HG02759 (cell line): ENCODE measurements around the gene FERMT1.

Experiments
- ATAC-seq: cut with Tn5 transposase; IDR thresholded peaks from one replicate; pipeline ENCODE4 v1.9.1; 2021; ENCODE audit warnings: mild to moderate bottlenecking, moderate library complexity; ENCODE audit not compliant: unreplicated experiment

The FERMT1 gene, protein sequence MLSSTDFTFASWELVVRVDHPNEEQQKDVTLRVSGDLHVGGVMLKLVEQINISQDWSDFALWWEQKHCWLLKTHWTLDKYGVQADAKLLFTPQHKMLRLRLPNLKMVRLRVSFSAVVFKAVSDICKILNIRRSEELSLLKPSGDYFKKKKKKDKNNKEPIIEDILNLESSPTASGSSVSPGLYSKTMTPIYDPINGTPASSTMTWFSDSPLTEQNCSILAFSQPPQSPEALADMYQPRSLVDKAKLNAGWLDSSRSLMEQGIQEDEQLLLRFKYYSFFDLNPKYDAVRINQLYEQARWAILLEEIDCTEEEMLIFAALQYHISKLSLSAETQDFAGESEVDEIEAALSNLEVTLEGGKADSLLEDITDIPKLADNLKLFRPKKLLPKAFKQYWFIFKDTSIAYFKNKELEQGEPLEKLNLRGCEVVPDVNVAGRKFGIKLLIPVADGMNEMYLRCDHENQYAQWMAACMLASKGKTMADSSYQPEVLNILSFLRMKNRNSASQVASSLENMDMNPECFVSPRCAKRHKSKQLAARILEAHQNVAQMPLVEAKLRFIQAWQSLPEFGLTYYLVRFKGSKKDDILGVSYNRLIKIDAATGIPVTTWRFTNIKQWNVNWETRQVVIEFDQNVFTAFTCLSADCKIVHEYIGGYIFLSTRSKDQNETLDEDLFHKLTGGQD

DNA sequence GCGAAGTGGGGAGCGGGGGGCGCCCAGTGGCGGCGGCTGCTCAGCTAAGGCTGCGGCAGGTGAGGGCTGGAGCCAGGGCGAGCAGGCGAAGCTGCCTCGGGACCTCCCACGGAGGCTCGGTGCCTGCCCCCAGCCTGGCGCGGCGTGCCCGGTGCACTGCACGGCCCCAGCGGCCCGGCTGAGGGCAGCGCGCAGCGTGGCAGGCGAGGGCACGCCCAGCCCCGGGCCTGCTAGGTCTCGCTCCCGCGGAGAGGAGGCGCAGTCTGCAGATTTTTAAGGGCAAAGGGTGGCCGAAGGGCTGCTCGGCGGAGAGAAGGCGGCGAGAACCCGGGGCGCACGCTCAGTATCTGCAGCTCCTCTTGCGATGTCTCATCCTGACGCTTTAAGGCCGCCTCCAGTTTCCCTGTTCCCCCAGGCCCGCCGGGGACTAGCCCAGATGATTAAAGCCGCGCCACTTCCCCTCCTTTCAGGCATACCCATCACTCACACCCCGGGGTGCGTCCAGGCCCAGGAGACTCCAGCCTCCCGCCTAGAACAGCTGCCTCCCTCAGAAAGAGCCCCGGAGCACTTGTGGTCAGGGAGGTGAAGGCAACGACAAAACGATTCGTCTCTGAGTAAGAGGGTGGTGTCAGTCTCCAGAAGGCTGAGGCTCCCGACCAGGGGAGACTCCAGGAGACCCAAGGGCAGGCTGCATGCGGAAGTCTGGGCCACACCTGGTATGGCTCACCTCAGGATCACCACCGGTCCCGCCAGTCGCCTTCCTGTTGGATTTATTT, at the start of gene FERMT1:
TSS of gene FERMT1 (minus strand) at position 158 of the 776 bp plus-strand sequence. CDS start 3,476 bp downstream, outside the sequence.
- peak; percentile 75 for ATAC-seq

DNA sequence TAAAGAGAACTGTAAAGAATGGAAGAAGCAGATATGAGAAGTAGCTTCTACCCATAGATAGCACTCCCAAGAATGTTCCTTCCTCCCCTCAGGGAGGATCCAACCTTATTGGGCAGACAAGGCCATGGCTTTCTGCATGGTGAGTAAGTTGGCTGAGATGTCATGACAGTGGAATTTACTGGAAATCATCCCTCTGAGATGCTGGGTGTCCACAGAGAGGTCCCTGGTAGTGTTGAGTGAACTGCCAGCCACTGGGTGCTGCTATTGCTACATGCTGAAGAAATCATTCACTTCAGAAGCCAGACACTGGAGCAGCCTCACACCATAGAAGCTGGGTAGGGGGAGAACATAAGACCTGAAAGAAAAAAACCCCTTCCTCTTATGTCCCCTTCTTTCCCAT, 46.4 kb upstream of the FERMT1 start:
- no peak for ATAC-seq

DNA sequence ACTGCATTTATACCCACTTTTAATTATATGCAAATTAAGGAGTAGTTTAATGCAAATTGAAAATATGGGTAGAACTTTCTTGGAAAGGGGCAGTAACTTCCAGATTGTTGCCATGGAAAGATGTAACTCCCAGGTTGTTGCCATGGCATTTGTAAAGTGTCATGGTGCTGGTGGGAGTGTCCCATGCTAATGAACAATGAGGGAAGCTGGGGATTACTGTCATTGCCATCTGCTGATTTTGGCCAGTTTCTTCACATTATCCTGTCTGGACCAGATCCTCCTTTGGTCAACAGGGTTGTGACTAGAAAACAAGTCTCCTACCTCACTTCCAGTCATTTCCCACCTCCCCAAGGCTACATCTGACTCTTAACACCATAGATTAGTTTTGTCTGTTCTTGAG, 45.4 kb upstream of the FERMT1 start:
- ATAC-seq, result no peak

DNA sequence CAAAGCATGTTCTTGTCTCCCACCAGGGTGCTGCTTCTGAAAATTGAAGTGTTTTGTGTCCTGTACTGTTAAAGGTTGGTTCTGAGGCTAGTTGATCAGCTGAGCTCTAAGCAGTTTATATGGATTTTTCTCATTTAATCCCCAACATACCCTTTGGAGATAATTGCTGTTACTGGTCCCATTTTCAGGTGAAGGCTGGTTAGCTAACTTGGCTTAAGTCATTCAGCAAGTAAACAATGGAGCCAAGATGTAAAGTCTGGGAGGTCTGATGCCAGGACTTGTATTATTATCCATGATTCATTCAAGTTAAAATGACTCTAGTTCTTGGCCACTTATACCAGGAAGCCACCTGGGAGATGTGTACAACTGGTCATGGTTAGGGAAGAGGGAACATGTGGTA, 42.5 kb upstream of the FERMT1 start:
- no peak for ATAC-seq

DNA sequence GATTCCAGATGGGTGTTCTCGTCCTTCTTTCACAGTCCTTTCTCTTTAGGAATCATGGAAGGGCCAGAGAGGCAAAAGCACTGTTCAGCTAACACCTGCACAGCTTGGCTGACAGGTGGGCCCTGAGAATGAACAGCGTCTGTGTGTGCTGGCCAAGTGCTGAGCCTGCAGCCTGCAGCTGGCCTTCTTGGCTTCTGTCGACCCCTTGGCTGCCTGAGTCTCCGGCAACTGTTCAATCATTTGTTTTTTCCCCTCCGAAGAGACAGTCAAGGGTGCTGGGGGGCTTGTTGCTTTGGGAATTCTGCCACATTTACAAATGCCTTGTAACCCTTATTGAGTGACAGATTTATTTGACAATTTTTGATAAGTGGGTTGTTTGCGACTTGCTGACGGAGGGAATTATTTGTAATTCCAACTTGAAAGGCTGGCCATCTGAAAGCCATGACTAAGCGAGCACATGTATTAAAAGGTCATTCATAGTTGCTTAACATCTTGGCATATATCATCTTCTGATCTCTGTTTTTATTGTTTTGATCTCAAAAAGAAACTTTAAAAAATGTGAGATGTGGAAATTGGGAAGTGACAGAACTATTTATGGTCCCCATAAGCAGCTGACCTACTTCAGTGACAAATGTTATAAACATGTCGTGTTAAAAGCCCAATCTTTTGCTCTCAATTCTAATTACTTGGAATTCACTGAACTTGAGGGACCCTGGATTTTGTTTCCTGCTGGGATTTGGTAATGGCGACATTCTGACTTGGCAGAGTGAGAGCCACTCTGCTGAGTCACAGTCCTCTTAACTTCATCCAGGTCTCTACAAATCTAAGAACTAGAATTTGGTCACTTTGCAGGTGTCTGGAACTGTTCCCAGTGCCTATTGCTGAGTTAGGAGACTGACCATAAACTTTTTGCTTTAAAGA, 41.9 kb upstream of the FERMT1 start:
- ATAC-seq, result no peak

DNA sequence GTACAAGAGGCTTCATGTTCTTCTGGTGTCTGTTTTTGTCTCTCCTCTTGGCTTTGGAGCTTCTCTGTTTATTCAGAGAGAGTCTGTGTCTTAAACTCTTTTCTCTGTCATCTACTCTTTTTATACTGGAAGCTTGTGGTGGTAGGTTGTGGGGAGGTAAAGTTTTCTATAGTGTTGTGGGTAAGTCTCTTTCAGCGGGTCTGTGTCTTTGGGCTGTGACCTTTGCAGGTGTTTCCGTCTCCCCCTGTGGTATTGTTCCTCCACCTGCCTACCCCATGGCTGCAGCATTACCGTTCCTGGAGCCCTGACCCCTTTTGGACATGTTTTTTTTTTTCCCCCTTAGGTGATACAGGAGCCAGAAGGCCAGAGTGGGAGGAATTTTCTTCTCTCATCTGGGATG, 37.9 kb upstream of the FERMT1 start:
- no peak for ATAC-seq

DNA sequence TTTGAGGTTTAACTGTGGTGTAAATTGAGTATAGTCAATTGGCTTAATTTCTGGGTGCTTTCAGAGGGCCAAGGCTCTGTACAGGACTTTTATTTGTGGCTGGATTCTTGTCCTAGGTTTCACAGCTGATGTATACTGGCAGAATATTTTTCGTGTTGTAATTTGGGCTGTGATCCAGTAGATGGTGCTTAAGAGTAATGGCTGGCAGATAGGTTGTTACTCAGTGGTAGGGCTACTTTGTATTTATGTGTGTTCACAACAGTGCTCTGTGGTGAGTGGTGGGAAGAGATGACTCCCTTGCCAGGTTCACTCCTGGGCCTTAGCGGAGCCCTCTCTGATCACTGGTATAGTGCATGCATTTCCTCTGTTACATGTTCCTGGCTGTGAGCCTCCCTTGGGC, 34.5 kb upstream of the FERMT1 start:
- no peak for ATAC-seq

DNA sequence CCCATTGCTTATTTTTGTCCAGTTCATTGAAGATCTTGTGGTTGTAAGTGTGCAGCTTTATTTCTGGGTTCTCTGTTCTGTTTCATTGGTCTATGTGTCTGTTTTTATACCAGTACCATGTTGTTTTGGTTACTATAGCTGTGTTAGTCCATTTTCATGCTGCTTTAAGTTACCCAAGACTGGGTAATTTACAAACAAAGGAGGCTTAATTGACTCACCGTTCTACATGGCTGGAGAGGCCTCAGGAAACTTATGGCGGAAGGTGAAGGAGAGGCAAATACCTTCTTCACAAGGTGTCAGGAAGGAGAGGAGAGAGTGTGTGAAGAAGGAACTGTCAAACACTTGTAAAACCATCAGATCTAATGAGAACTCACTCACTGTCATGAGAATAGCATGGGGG, 29.9 kb upstream of the FERMT1 start:
- ATAC-seq, result no peak

DNA sequence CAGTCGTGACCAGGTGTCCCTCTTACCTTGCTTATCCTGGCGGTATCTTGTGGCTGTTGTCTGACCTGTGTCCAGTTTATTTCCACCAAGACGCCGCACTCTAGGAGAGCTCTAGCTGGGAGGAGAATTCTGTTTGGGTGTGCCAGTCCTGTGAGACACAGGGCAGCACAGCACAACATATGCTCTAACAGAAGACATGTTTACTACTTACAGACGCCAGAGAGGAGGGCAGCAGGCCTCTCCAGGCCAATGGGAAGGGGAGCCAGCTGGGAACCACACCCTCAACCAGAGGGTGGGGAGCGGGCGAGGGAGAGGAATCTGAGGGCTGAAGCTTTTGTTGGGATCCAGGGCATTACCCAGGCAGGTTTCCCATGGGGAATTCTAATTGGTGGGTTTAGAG, 25.2 kb upstream of the FERMT1 start:
- no peak for ATAC-seq

DNA sequence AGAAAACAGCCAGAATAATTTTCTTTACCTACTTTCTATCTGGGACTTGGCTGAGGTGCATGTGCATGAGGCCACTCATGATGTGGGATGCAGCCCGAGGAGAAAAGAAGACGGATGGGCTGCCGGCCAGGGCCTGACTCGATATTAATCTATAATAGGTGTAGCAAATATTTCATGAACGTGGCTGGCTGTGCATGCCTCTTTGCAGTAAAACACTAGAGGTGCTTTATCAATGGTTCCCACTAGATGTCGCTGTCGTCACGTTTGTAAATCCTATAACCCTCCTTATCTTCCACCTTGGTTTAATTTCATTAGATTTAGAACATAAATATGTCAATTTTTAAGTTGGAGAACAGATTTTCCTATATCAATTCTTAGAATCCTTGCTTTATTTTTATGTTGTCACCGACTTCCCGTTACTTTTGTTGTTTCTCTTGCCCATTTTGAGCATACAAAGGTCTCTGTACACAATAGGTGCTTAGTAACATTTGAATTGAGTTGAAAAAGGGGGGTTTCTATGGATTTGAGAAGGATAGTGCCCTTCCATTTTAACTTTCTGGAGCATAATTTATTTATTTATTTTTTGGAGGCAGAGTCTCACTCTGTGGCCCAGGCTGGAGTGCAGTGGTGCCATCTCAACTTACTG, 19.6 kb upstream of the FERMT1 start:
- ATAC-seq, result peak; percentile 83

DNA sequence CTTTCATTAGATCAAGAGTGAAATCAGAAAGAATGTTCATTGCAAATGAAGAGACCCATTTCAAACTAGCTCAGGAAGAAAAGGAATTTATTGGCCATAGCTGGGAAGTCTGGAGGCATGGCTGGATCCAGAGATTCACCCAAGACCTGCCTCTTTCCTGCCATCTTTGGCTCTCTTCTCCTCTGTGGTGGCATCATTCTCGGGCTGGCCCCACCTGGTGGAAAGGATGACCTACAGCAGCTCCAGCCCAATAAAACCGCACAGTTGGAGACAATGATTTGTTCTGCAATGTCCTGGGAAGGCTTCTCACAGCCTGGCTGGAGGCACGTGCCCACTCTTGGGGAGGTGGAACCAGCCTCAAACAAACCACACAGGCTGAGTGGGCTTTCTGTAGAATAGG, 18.1 kb upstream of the FERMT1 start:
- ATAC-seq, result no peak

DNA sequence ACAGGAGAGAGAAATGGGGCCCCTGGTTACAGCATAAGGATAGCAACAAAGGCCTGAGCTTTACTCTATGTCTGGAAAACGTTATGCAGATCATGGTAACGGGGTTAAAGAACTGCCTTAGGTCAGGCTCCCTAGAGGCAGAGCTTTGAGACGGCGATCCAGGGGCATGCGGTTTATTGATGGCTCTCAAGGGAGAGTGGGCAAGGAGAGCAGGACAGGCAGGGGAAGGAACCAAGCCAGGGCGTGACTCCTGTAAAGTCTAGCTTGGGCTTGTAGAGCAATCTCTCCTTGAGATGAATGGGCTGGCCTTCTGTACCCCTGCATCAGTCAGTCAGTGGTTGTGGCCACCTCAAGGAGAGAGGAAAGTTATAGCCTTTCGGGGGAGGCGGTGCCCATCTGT, 12.5 kb upstream of the FERMT1 start:
- no peak for ATAC-seq

DNA sequence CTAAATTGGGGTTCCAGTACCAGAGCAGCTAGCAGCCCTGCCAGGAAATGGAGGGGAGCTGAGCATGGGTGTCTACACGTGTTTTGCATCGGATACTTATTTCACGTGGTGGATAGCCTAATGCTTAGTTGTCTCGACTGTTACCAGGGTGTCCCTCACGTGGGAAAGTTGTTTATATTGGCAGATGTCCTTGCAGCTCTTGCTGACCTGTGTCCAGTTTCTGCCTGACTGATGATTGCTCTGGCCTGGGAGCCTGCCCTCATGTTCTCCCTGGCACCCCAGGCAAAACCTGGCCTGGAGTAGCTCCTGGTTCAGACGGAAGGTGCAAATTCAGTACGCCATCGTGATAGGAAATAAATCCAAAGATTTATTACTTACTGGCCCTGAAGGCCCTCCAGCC, 11.8 kb upstream of the FERMT1 start:
- no peak for ATAC-seq

DNA sequence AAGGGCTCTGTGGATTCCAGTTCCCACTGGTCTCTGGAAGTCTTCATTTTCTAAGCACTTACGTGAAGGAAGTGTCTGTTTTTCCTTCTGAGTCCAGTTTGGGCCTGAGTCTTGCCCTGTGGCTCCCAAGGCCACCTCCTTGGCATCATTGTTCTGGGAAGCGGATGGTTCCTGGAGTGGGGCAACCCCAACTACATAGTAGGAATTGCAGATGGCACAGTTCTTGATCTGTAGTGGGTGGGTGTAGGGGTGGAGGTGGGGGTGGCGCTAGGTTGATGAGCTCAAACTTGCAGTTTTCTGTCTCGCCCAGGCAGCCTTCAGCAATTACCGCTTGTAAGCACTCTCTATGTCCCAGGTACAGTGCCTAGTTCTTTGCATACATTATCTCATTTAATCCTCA, 7.2 kb upstream of the FERMT1 start:
- ATAC-seq, result no peak

DNA sequence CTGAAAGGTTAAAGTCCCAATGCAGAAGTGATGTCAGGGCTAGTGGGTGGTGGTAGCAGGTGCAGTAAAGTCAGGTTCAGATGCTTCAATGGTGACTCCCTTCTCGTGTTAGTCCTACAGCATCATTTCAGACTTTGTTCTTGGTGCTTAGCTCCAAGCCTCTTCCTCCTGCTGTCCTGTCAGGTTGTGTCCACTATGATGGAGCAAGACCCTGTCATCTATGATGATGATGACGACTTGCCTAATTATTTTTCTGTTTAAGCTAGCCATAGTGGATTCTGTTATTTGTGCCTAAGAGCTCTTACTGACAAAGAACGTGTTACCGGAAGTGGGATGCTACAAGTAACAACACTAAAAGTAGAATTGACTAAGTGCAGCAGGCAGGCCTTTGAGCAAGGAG, 5.0 kb upstream of the FERMT1 start:
- no peak for ATAC-seq

DNA sequence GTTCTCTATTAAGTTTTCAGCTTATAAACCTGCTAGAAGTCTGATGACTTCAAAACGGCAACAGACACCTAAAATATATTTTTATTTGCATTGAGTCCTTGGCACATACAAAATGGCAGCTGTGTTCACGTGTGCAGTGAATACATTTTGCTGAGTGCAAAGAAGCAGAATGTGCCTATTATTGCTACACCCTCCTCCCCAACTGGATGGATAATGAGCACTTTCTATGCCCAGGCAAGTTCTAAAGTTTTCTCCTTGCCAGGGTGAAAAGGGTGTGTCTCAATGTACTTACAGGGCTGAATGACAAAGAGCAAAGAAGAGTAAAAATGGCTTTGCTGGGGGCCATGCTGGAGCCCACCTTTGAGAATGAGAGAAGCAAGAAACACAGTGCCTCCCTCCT, 4.0 kb upstream of the FERMT1 start:
- no peak for ATAC-seq

DNA sequence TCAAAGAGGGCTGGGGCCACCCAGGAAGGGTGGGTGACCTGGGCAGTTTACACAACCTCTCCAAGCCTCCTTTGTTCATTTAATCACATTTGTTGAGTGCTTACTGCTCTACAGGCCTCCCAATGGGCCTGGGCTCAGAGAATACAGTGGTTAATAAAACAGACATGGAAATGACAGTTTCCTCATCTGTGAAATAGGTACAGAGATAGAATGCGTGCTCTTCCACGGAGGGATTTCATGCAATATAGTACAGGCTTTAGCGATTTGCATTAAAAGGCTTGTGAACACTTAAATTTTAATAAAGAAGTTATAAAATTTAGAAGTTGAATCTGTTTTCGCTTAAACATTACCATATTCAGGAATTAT, 802 bp upstream of the FERMT1 start:
- no peak for ATAC-seq

DNA sequence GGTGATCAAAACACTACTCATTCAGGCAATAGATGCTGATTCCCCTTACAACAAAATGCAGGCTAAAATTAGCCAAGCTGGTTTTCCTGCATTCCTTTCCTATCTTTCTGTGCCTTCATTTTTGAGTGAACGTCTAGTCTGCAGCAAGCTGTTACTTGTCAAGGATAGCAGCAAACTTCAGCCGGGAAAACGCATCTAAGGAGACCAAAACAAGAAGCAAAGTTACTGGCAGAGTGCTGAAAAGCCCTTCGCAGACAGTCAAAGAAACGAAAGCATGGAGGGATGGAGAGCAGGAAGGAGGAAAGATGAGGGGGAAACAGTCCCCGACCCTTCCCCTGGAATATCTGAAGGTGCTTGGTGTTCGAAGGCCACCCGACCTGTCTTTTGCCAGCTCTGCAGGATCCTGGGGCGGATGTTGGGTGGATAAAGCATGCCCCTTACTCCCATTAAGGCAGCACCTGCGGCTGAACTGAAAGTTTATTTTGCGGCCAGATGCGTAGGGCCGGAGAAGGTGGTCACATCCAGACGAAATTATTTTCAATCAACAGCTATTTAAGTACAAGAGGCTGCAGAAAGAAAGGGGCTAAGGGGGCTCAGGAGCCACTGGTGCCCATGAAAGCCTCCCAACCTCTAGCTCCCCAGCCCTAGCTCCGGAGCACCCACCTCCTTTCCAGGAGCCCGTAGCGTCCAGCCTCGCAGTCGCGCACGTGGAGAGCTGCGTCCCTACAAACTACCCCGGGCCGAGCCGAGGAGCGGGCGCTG, 538 bp downstream of the FERMT1 start:
- no peak for ATAC-seq

DNA sequence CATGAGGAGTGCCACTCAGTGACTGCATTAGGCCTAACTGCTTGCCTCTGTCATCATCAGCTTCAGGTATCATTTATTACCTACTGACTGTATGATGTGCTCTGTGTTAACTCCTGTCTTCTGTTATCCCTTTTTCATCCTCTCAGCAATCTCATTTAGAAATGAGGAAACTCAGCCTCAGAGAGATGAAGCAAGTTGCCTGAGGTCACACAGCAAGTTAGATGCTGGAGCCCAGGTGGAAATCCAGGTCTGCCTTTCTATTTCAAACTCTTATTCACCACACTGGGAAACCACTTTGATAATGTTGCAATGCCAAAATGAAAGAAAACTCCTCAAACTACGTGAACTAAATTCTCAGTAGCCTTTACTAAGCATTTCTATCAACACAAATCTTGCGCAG, 1.3 kb downstream of the FERMT1 start:
- no peak for ATAC-seq
